ENCODE data around the gene SIK3. TPM values are rescaled to one million over a fixed set of nuclear protein-coding genes. Genes with fewer than 3 reads are reported as not detected.

The SIK3 gene
- total and polyA plus RNA-seq, 8 donors = 11.1 to 27.3 (median 24.0) TPM

- ATAC-seq (no peak), FAIRE-seq (no peak), DNase-seq (no peak)
- no peaks in the 10 kb centered on the region for H3K9me3 ChIP-seq
- intact Hi-C loops (cut with DNase I) = no loop called here
- peaks cover 0 to 9% (median 5%) of the 10 kb centered on the region in 3 donors for H3K4me1 ChIP-seq
- no peak overlapping the region for H3K27ac ChIP-seq
- no peaks in the 10 kb centered on the region for H3K36me3 ChIP-seq
- no peak overlapping the region for H3K4me3 ChIP-seq
- no peak for TF ChIP-seq CTCF (IDR thresholded peaks at IDR 0.05)
- 92 to 95% methylated on average over 8 of the region's 8 CpGs for WGBS, 2 donors
- no peaks in the 10 kb centered on the region for H3K27me3 ChIP-seq
These were observed 173.2 kb downstream of the SIK3 start for GRCh38 chr11:116925050-116925449.

GRCh38 chr11:116918925-116919655, 179.1 kb downstream of the SIK3 start:
- Histone ChIP-seq H3K4me1 (no peaks in the 10 kb centered on the region), H3K27ac (no peak overlapping the region), H3K27me3 (no peaks in the 10 kb centered on the region), H3K4me3 (no peak overlapping the region), H3K36me3 (no peaks in the 10 kb centered on the region), H3K9me3 (no peaks in the 10 kb centered on the region)
- FAIRE-seq (no peak), DNase-seq (no peak), ATAC-seq (no peak)
- WGBS, 2 donors = 49 to 66% methylated on average over 3 of the region's 3 CpGs
- intact Hi-C loops (cut with DNase I) = no loop called here
- TF ChIP-seq CTCF (IDR thresholded peaks at IDR 0.05) = no peak

GRCh38 chr11:116917632-116918031, 180.6 kb downstream of the SIK3 start:
- no peaks in the 10 kb centered on the region for H3K4me1 ChIP-seq
- ATAC-seq (no peak), FAIRE-seq (no peak), DNase-seq (no peak)
- H3K9me3 ChIP-seq = no peaks in the 10 kb centered on the region
- TF ChIP-seq CTCF (IDR thresholded peaks at IDR 0.05) = no peak
- H3K27ac ChIP-seq = no peak overlapping the region
- 76 to 96% methylated on average over 5 of the region's 5 CpGs for WGBS, 2 donors
- no peaks in the 10 kb centered on the region for H3K27me3 ChIP-seq
- no peaks in the 10 kb centered on the region for H3K36me3 ChIP-seq
- no peak overlapping the region for H3K4me3 ChIP-seq
- intact Hi-C loops (cut with DNase I) = no loop called here

GRCh38 chr11:116916886-116917285, 181.3 kb downstream of the SIK3 start:
- FAIRE-seq (no peak), DNase-seq (no peak), ATAC-seq (no peak)
- Histone ChIP-seq H3K27me3 (no peaks in the 10 kb centered on the region), H3K27ac (no peak overlapping the region), H3K36me3 (no peaks in the 10 kb centered on the region), H3K9me3 (no peaks in the 10 kb centered on the region), H3K4me1 (no peaks in the 10 kb centered on the region), H3K4me3 (no peak overlapping the region)
- intact Hi-C loops (cut with DNase I) = no loop called here
- TF ChIP-seq CTCF (IDR thresholded peaks at IDR 0.05) = no peak
- 91 to 96% methylated on average over 12 of the region's 12 CpGs for WGBS, 2 donors

GRCh38 chr11:116916052-116916451, 182.2 kb downstream of the SIK3 start:
- Histone ChIP-seq H3K27me3 (no peaks in the 10 kb centered on the region), H3K4me1 (no peaks in the 10 kb centered on the region), H3K27ac (no peak overlapping the region), H3K36me3 (no peaks in the 10 kb centered on the region), H3K9me3 (no peaks in the 10 kb centered on the region), H3K4me3 (no peak overlapping the region)
- 95 to 100% methylated on average over 2 of the region's 2 CpGs for WGBS, 2 donors
- no peak for ATAC-seq
- FAIRE-seq = no peak
- intact Hi-C loops (cut with DNase I) = no loop called here
- no peak for TF ChIP-seq CTCF (IDR thresholded peaks at IDR 0.05)
- no peak for DNase-seq
